Activated CD4-positive, alpha-beta T cell treated with anti-CD3 and anti-CD28 coated beads, Interleukin-10, Interleukin-2, amounts not matched to agents 100 ng/mL and 50 ng/mL, durations not matched to agents 16 hours and 8 hours (primary cell): ENCODE results near the gene COL9A3.
A peak's percentile ranks its signal among the peaks of the same experiment; 100 is the strongest.

ENCODE experiments used
- DNase-seq: peaks from one replicate; pipeline ENCODE4 v3.0.0-alpha.2; 2020

Gene COL9A3

GRCh38 chr20:62799036-62799435 is 17.8 kb upstream of the COL9A3 start:
- no peak for DNase-seq

- no peak for DNase-seq
These were observed 17.4 kb upstream of the COL9A3 start for GRCh38 chr20:62799459-62799858.

- DNase-seq, result no peak
These were observed 17.0 kb upstream of the COL9A3 start for GRCh38 chr20:62799873-62800272.

GRCh38 chr20:62800314-62801259 is 16.3 kb upstream of the COL9A3 start:
- DNase-seq, result no peak

GRCh38 chr20:62801284-62802010 is 15.4 kb upstream of the COL9A3 start:
- no peak for DNase-seq

- no peak for DNase-seq
These were observed 14.7 kb upstream of the COL9A3 start for GRCh38 chr20:62802026-62802712.

- DNase-seq, result no peak
These were observed 12.7 kb upstream of the COL9A3 start for GRCh38 chr20:62804021-62804626.

- peak; percentile 75 for DNase-seq
These were observed 12.2 kb upstream of the COL9A3 start, which contains the start of gene OGFR for GRCh38 chr20:62804627-62805154. Gene OGFR, plus strand, starts transcription at chr20:62804835. Its CDS starts 25 bp downstream, at chr20:62804860.

- DNase-seq, result peak; percentile 24
These were observed 11.6 kb upstream of the COL9A3 start for GRCh38 chr20:62805155-62805710.

- DNase-seq, result no peak
These were observed 11.0 kb upstream of the COL9A3 start for GRCh38 chr20:62805711-62806382.

GRCh38 chr20:62806383-62807050 is 10.3 kb upstream of the COL9A3 start:
- DNase-seq, result no peak

- no peak for DNase-seq
These were observed 9.2 kb upstream of the COL9A3 start for GRCh38 chr20:62807444-62808210.

- peak; percentile 77 for DNase-seq
These were observed 8.5 kb upstream of the COL9A3 start for GRCh38 chr20:62808211-62808865.

- no peak for DNase-seq
These were observed 7.1 kb upstream of the COL9A3 start for GRCh38 chr20:62809530-62810428.

- DNase-seq, result no peak
These were observed 5.5 kb upstream of the COL9A3 start for GRCh38 chr20:62811320-62811719.

- DNase-seq, result no peak
These were observed 5.1 kb upstream of the COL9A3 start for GRCh38 chr20:62811720-62812119.

GRCh38 chr20:62812181-62812906 is 4.5 kb upstream of the COL9A3 start:
- DNase-seq, result no peak

GRCh38 chr20:62812907-62813200 is 4.0 kb upstream of the COL9A3 start:
- no peak for DNase-seq
